ENCODE results near the gene POU6F2.
"Not testable (repeated sequence)": the region's sequence is repeated elsewhere in the genome, so short reads cannot be mapped to it uniquely, and the experiment has no call there.

DNA sequence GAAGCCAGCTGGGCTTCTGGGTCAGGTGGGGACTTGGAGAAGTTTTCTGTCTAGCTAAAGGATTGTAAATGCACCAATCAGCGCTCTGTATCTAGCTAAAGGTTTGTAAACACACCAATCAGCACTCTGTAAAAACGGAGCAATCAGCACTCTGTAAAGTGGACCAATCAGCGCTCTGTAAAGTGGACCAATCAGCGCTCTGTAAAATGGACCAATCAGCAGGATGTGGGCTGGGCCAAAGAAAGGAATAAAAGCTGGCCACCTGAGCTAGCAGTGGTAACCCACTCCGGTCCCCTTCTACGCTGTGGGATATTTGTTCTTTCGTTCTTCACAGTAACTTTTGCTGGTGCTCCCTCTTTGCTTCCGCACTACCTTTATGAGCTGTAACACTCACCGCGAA, 216.7 kb downstream of the POU6F2 start:
- TF ChIP-seq, protein P1, sequence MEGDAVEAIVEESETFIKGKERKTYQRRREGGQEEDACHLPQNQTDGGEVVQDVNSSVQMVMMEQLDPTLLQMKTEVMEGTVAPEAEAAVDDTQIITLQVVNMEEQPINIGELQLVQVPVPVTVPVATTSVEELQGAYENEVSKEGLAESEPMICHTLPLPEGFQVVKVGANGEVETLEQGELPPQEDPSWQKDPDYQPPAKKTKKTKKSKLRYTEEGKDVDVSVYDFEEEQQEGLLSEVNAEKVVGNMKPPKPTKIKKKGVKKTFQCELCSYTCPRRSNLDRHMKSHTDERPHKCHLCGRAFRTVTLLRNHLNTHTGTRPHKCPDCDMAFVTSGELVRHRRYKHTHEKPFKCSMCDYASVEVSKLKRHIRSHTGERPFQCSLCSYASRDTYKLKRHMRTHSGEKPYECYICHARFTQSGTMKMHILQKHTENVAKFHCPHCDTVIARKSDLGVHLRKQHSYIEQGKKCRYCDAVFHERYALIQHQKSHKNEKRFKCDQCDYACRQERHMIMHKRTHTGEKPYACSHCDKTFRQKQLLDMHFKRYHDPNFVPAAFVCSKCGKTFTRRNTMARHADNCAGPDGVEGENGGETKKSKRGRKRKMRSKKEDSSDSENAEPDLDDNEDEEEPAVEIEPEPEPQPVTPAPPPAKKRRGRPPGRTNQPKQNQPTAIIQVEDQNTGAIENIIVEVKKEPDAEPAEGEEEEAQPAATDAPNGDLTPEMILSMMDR (IDR thresholded peaks at IDR 0.05 in 4 of 5, conservative IDR thresholded peaks at IDR 0.05 in 1 of 5): not testable (repeated sequence)
- not testable (repeated sequence) for TF ChIP-seq POLR2A (IDR thresholded peaks at IDR 0.05)
